Naive thymus-derived CD8-positive, alpha-beta T cell (primary cell): ENCODE measurements around the gene MPP2. TPM values are rescaled to one million over a fixed set of nuclear protein-coding genes. Genes with fewer than 3 reads are reported as not detected.

Experiments used
- ATAC-seq, 2 donors: fragments of 150-1000 bp; cut with Tn5 transposase in 1 of 2; sonication (Bioruptor Pico), chemical (Tn5 transposase) in 1 of 2; 1 replicate in 1 of 2; 2 replicates in 1 of 2; pipeline ENCODE4 v1.10.0; 2021; ENCODE audit warnings: mild to moderate bottlenecking in 2 of 2, moderate library complexity in 2 of 2
- POLR2A ChIA-PET: fragments of 350-600 bp; sonication (Branson Sonifier 250); formaldehyde crosslinking; loops from one replicate; lab custom pipeline; 2021; ENCODE audit warnings: antibody characterized with exemption; lab: Charles Lee
- DNase-seq, 10 donors: peaks; one replicate each; pipeline versions ENCODE4 v3.0.0 to v3.0.0-alpha.2; 2020 to 2022
- H3K27ac Mint-ChIP-seq, 10 donors: one replicate each; pipeline ENCODE4 v1.8.0; 2020 to 2022; ENCODE audit warnings: mild to moderate bottlenecking in 10 of 10, mixed read lengths in 10 of 10, moderate library complexity in 4 of 10, inconsistent platforms in 1 of 10
- H3K27me3 Mint-ChIP-seq, 5 donors: one replicate each; pipeline ENCODE4 v1.8.0; 2021 to 2022; ENCODE audit warnings: mixed read lengths in 5 of 5
- H3K36me3 Mint-ChIP-seq, 3 donors: one replicate each; pipeline ENCODE4 v1.8.0; 2020 to 2022; ENCODE audit warnings: mixed read lengths in 3 of 3, mild to moderate bottlenecking in 2 of 3, inconsistent platforms in 1 of 3
- H3K4me1 Mint-ChIP-seq, 4 donors: one replicate each; pipeline ENCODE4 v1.8.0; 2021 to 2022; ENCODE audit warnings: mixed read lengths in 4 of 4
- H3K4me3 Mint-ChIP-seq, 10 donors: one replicate each; pipeline ENCODE4 v1.8.0; 2020 to 2022; ENCODE audit warnings: mild to moderate bottlenecking in 10 of 10, mixed read lengths in 10 of 10, moderate library complexity in 6 of 10, inconsistent platforms in 1 of 10
- H3K9me3 Mint-ChIP-seq, 9 donors: one replicate each; pipeline ENCODE4 v1.8.0; 2020 to 2022; ENCODE audit warnings: mixed read lengths in 9 of 9, mild to moderate bottlenecking in 3 of 9, inconsistent platforms in 1 of 9, moderate library complexity in 1 of 9
- polyA plus RNA-seq, 3 donors: library from polyadenylated mRNA; unstranded; fragments of 300-500 nt; fragmentation: Illumina TruSeq; gene quantifications; one replicate each; pipeline ENCODE4 v1.2.3, GENCODE V29; 2021
- total RNA-seq, 8 experiments: library from RNA in 2 of 8; stranded (reverse) in 2 of 8; gene quantifications; one replicate each; pipeline ENCODE4 v1.2.3 and lab custom pipeline; 2021 to 2026

The MPP2 gene
- total and polyA plus RNA-seq, 5 experiments from 2014 or later, result 1.1 to 5.2 (median 3.1) TPM

- H3K4me1 Mint-ChIP-seq, result no peaks in the 10 kb centered on the region
- ATAC-seq (no peak), DNase-seq (no peak)
- no peak overlapping the region for H3K4me3 Mint-ChIP-seq
- peaks cover 11 to 21% (median 17%) of the 10 kb centered on the region in 5 donors for H3K27me3 Mint-ChIP-seq
- no peaks in the 10 kb centered on the region for H3K9me3 Mint-ChIP-seq
- H3K36me3 Mint-ChIP-seq, result no peaks in the 10 kb centered on the region
- no peak overlapping the region for H3K27ac Mint-ChIP-seq
- POLR2A ChIA-PET, result no interaction called here
Observed at GRCh38 chr17:43864161-43864984, 43.0 kb downstream of the MPP2 start.

DNA sequence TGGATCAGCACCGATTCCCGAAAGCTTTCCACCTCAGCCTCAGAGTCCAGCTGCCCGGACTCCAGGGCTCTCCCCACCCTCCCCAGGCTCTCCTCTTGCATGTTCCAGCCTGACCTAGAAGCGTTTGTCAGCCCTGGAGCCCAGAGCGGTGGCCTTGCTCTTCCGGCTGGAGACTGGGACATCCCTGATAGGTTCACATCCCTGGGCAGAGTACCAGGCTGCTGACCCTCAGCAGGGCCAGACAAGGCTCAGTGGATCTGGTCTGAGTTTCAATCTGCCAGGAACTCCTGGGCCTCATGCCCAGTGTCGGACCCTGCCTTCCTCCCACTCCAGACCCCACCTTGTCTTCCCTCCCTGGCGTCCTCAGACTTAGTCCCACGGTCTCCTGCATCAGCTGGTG, 45.4 kb downstream of the MPP2 start:
- Mint-ChIP-seq H3K36me3 (no peaks in the 10 kb centered on the region), H3K9me3 (no peaks in the 10 kb centered on the region), H3K4me3 (no peak overlapping the region), H3K4me1 (no peaks in the 10 kb centered on the region), H3K27me3 (peaks cover 5 to 11% (median 8%) of the 10 kb centered on the region in 5 donors), H3K27ac (no peak overlapping the region)
- DNase-seq (no peak), ATAC-seq (no peak)
- POLR2A ChIA-PET, result interaction anchor here (0.6 kb wide), 1 partner anchor 11 kb away, joined by 4 read pairs; no protein-coding TSS in a partner anchor

DNA sequence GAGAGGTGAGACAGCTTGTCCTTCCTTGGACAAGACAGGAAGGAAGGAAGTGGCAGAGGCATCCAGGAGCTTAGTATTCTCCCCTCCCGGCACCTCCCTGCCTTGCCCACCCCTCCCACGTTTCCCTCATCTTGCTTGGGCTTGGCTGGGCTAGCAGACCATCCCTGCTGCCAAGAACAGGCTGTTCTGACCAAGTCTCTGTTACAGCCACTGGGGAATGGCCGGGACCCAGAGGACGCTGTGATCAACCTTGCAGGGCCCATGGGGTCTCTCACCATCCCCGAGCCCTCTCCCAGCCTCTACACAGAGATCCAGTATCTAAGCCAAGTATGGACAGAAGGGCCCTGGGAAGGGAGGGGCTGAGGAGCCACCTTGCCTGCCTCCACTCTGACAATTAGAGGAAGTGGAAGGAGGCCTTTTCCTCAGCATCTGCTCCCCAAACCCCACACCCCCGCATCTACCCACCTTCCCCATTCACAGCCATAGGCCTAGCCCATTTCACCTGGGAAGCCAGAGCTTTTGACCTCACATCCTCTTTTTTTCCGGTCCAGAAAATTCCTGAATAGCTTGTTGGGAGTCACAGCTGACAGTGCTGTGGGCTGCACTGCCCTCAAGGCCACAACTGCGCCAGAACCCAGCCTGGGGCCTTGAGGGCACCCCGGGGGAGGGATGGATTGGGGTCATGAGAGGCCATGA, 46.3 kb downstream of the MPP2 start:
- POLR2A ChIA-PET, result no interaction called here
- peaks cover 2 to 17% (median 8%) of the 10 kb centered on the region in 5 donors for H3K27me3 Mint-ChIP-seq
- no peaks in the 10 kb centered on the region for H3K9me3 Mint-ChIP-seq
- no peaks in the 10 kb centered on the region for H3K4me1 Mint-ChIP-seq
- H3K4me3 Mint-ChIP-seq, result no peak overlapping the region
- no peak for DNase-seq
- no peak for ATAC-seq
- no peak overlapping the region for H3K27ac Mint-ChIP-seq
- H3K36me3 Mint-ChIP-seq, result no peaks in the 10 kb centered on the region

DNA sequence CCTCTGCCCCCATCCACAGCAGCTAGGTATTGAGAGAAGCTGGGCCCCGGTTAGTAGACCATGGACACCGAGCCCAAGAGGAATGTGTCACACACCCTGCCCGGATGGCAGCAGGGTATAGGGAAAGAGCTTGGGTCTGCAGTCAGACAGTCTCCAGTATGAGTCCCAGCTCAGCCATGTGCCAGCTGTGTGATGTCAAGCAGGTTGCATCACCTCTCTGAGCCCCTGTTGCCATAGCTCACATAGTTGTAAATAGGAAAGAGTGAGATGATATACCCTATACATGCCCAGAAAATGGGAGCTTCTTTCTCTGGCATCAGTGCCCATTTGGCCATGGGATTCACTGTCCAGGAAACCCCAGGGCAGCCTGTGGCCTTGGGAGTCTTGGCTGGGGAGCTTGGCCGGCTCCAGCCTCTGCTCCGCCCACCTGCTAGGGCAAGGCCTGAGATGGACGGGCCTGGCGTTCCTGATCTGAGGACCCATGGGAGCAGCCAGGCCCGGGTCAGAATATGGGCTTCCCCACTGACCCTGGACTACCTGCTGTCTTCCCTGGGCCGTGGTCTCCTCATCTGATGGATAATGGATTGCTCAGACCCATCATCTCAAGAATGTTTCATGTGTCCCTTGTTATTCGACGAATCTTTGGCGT, 47.1 kb downstream of the MPP2 start:
- H3K4me3 Mint-ChIP-seq, result no peak overlapping the region

GRCh38 chr17:43857957-43858600, 49.3 kb downstream of the MPP2 start:
- H3K4me1 Mint-ChIP-seq, result no peaks in the 10 kb centered on the region
- ATAC-seq, result no peak

More for the DNA sequence above, 47.1 kb downstream of the MPP2 start:
- H3K36me3 Mint-ChIP-seq, result no peaks in the 10 kb centered on the region
- POLR2A ChIA-PET, result no interaction called here
- H3K4me1 Mint-ChIP-seq, result no peaks in the 10 kb centered on the region
- H3K27ac Mint-ChIP-seq, result no peak overlapping the region
- ATAC-seq, result no peak
- no peaks in the 10 kb centered on the region for H3K9me3 Mint-ChIP-seq
- peaks cover 2 to 17% (median 8%) of the 10 kb centered on the region in 5 donors for H3K27me3 Mint-ChIP-seq
- no peak for DNase-seq

GRCh38 chr17:43857141-43857540, 50.2 kb downstream of the MPP2 start:
- POLR2A ChIA-PET, result no interaction called here
- peaks cover 0 to 17% (median 6%) of the 10 kb centered on the region in 5 donors for H3K27me3 Mint-ChIP-seq
- H3K4me3 Mint-ChIP-seq, result no peak overlapping the region

More at GRCh38 chr17:43857957-43858600, 49.3 kb downstream of the MPP2 start:
- H3K27ac Mint-ChIP-seq, result peak overlapping the region in 1 of 10 donors; percentile 43
- no peaks in the 10 kb centered on the region for H3K9me3 Mint-ChIP-seq
- H3K4me3 Mint-ChIP-seq, result no peak overlapping the region
- H3K36me3 Mint-ChIP-seq, result no peaks in the 10 kb centered on the region
- DNase-seq, result no peak
- POLR2A ChIA-PET, result no interaction called here
- peaks cover 0 to 17% (median 8%) of the 10 kb centered on the region in 5 donors for H3K27me3 Mint-ChIP-seq

DNA sequence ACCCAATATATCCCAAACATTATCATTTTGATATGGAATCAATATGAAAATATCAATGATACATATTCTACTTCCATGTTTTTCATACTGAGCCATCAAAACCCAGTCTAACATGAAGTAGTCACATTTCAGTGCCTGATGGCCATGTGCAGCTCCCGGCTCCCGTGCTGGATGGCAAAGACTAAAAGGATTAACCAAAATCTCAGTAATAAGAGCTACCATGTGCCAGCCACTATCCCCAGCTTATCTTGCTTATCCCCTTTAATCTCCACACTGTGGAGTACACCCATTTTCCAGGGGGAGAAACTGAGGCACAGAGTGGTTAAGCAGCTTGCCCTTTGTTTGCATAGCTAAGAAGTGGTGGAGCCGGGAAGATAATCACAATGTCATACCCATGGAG, 51.2 kb downstream of the MPP2 start:
- H3K36me3 Mint-ChIP-seq, result no peaks in the 10 kb centered on the region
- POLR2A ChIA-PET, result no interaction called here
- H3K27ac Mint-ChIP-seq, result no peak overlapping the region
- DNase-seq (no peak), ATAC-seq (no peak)
- H3K4me1 Mint-ChIP-seq, result no peaks in the 10 kb centered on the region
- no peaks in the 10 kb centered on the region for H3K9me3 Mint-ChIP-seq
- H3K27me3 Mint-ChIP-seq, result peaks cover 2 to 23% (median 10%) of the 10 kb centered on the region in 5 donors
- no peak overlapping the region for H3K4me3 Mint-ChIP-seq

More at GRCh38 chr17:43857141-43857540, 50.2 kb downstream of the MPP2 start:
- Mint-ChIP-seq H3K9me3 (no peaks in the 10 kb centered on the region), H3K27ac (peak overlapping the region in 1 of 10 donors; percentile 13), H3K4me1 (no peaks in the 10 kb centered on the region), H3K36me3 (no peaks in the 10 kb centered on the region)
- DNase-seq, result no peak
- ATAC-seq, result no peak

DNA sequence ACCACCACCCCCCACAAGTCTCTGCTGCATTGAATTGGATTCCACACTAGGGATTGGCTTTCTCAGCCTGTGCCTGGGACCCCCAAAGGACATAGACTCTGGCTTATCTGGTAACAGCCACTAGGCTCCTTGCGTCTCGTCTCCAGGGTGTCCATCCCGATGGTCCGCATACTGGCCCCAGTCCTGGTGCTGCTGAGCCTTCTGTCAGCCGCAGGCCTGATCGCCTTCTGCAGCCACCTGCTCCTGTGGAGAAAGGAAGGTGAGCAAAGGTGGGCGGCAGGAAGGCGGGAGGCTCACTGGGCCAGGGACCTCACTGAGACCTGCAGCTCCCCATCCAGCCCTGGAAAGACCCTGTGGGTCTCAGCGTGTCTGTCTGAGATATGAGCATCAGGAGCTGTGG, 52.3 kb downstream of the MPP2 start:
- H3K9me3 Mint-ChIP-seq, result no peaks in the 10 kb centered on the region
- no peak overlapping the region for H3K4me3 Mint-ChIP-seq
- ATAC-seq (no peak), DNase-seq (no peak)
- POLR2A ChIA-PET, result no interaction called here
- H3K4me1 Mint-ChIP-seq, result no peaks in the 10 kb centered on the region
- H3K27ac Mint-ChIP-seq, result no peak overlapping the region
- H3K36me3 Mint-ChIP-seq, result no peaks in the 10 kb centered on the region
- H3K27me3 Mint-ChIP-seq, result peaks cover 2 to 28% (median 13%) of the 10 kb centered on the region in 5 donors

DNA sequence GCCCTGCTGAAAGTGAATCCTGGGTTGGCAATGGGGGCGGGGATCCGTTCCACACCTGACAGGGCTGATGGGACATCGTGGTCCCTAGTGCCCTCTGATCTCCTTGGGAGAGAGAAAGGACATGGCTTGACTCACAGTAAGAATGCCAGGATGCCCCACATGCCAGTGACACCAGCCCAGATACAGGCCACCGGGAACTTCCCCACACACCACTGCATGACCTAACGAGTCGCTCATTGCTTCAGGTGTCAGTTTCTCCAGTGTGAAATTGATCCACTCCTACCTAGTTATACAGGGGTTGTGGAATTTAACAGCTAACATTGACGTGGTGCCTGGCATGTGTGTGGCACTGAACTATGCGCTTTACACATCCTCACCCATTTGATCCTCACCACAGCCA, 52.8 kb downstream of the MPP2 start:
- no peak overlapping the region for H3K4me3 Mint-ChIP-seq
- no peak for ATAC-seq
- H3K27ac Mint-ChIP-seq, result no peak overlapping the region
- H3K9me3 Mint-ChIP-seq, result no peaks in the 10 kb centered on the region
- no peak for DNase-seq
- POLR2A ChIA-PET, result no interaction called here
- H3K27me3 Mint-ChIP-seq, result peaks cover 4 to 34% (median 15%) of the 10 kb centered on the region in 5 donors
- H3K36me3 Mint-ChIP-seq, result no peaks in the 10 kb centered on the region
- H3K4me1 Mint-ChIP-seq, result no peaks in the 10 kb centered on the region

DNA sequence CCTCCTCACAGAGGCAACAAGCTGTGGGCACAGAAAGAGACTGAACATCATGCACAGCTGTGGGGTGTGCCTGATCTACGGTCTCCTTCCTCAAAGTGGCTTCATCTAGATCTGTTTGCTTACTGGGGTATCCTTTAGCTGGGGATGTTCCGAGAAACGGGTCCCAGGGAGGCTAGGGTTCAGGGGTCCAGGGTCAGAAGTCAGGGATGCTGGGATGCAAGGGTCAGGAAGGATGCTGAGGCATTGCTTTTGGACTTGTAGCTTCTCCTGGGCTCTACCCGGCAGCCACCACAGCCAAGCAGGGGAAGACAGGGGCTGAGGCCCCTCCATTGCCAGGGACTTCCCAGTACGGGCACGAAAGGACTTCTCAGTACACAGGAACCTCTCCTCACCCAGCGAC, 53.8 kb downstream of the MPP2 start:
- H3K27ac Mint-ChIP-seq, result no peak overlapping the region
- no peaks in the 10 kb centered on the region for H3K9me3 Mint-ChIP-seq
- no peaks in the 10 kb centered on the region for H3K36me3 Mint-ChIP-seq
- no peak overlapping the region for H3K4me3 Mint-ChIP-seq
- DNase-seq (no peak), ATAC-seq (no peak)
- POLR2A ChIA-PET, result no interaction called here
- H3K27me3 Mint-ChIP-seq, result peaks cover 4 to 40% (median 20%) of the 10 kb centered on the region in 5 donors
- H3K4me1 Mint-ChIP-seq, result no peaks in the 10 kb centered on the region

DNA sequence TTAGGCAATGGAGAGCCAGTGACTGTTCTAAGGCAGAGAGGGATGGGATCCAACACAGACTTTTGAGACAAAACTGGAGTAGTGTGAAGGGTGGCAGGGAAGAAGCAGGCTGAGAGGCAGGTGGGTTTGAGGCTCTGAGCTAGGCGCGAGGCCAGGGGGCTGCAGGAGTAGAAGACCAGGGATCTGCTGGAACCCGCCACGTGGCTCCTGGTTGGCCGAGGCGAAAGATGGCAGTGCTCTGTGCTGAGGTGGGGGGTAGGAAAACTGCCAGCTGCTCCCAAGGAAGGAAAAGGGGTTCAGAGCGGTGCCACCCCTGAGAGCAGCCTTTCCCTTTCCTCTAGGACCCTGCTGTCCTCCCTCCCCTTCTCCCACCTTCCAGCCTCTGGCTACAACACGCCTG, 54.8 kb downstream of the MPP2 start:
- Mint-ChIP-seq H3K9me3 (no peaks in the 10 kb centered on the region), H3K4me1 (no peaks in the 10 kb centered on the region), H3K4me3 (no peak overlapping the region), H3K27ac (no peak overlapping the region), H3K27me3 (peaks cover 5 to 42% (median 24%) of the 10 kb centered on the region in 5 donors), H3K36me3 (no peaks in the 10 kb centered on the region)
- DNase-seq, result no peak
- POLR2A ChIA-PET, result no interaction called here
- ATAC-seq, result no peak

DNA sequence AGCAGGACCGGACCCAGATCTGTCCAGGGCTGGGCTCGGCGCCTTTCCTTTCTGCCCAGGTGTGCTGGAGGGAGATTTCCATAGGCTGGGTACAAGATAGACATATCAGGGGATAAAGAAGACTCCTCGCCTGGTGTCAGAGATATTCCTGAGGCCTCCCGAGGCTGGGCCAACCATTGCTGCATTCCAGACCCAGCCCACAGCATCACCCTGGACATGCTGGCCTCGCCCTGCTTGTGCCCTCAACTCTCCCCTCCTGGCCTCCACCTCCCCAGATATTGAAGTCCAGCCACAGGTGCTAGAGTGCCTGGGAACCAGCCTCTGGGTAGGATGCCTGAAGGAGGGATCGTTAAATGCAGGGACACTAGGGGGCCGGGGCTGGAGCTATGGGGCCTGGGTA, 58.2 kb downstream of the MPP2 start:
- ATAC-seq (no peak), DNase-seq (no peak)
- Mint-ChIP-seq H3K27ac (no peak overlapping the region), H3K27me3 (peaks cover 9 to 53% (median 21%) of the 10 kb centered on the region in 5 donors), H3K4me3 (no peak overlapping the region), H3K9me3 (no peaks in the 10 kb centered on the region), H3K4me1 (no peaks in the 10 kb centered on the region), H3K36me3 (no peaks in the 10 kb centered on the region)
- POLR2A ChIA-PET, result no interaction called here
